B cell (primary cell): ENCODE data around the gene ITGB1.

Experiments
- CTCF ChIP-seq: fragments of 200-600 bp; IDR thresholded peaks from one replicate; pipeline ENCODE4 v1.8.0; 2022; ENCODE audit warnings: antibody characterized with exemption, mild to moderate bottlenecking
- EZH2 ChIP-seq: IDR thresholded peaks from 2 replicates; pipeline ENCODE4 v1.6.1; 2012; ENCODE audit warnings: borderline replicate concordance, low read depth, mild to moderate bottlenecking, moderate library complexity, low read length; ENCODE audit not compliant: insufficient read depth, poor library complexity, severe bottlenecking

GRCh38 chr10:33001908-33002492, 44.0 kb upstream of the ITGB1 start:
- no peak for TF ChIP-seq CTCF
- no peak for TF ChIP-seq EZH2
